ENCODE measurements around the gene ARHGEF7.
"Not testable (repeated sequence)": the region's sequence is repeated elsewhere in the genome, so short reads cannot be mapped to it uniquely, and the experiment has no call there.

ARHGEF7 gene

DNA sequence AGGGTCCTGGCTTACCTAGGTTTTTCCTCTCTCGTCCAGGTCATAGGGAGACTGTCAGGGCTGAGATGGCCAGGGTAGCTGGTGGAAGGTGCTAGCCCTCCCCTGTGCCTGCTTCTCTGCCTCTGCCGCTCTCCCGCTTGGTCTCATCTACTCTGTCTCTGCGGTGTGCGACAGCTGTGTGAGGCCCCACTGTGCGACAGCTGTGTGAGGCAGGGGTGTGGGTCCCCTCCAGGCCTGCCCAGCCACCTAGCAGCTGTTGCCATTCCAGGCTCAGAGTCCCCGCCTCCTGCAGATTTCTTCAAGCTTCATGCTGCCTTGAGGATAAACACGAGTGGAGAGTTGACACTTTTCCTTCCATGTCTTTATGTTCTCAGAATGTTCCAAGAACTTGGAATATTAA, 53.0 kb downstream of the ARHGEF7 start:
- DNase-seq (ENCODE audit: low read depth, low spot score): no peak

DNA sequence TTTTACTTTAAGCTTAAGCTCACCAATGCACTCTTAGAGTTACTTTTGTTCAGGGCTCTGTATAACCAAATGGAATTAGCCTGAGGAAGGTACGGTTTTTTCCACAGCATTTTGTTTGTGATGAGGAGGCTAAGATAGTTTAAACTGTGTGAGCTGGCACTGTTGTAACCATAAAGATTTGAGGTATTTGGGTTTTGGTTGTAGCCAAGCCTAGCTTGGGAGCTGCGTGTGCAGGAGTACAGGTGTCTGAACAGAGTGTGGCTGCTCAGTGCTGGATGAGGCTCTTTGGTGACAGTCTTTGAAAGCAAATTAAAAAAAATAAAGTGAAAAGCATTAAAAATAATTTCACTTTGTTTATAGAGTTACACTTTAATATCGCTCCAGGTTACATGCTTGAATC, 56.0 kb downstream of the ARHGEF7 start:
- DNase-seq (ENCODE audit: low read depth, low spot score): no peak

- no peak for DNase-seq (ENCODE audit: low read depth, low spot score)
Measured at GRCh38 chr13:111171629-111172028, 56.5 kb downstream of the ARHGEF7 start.

DNA sequence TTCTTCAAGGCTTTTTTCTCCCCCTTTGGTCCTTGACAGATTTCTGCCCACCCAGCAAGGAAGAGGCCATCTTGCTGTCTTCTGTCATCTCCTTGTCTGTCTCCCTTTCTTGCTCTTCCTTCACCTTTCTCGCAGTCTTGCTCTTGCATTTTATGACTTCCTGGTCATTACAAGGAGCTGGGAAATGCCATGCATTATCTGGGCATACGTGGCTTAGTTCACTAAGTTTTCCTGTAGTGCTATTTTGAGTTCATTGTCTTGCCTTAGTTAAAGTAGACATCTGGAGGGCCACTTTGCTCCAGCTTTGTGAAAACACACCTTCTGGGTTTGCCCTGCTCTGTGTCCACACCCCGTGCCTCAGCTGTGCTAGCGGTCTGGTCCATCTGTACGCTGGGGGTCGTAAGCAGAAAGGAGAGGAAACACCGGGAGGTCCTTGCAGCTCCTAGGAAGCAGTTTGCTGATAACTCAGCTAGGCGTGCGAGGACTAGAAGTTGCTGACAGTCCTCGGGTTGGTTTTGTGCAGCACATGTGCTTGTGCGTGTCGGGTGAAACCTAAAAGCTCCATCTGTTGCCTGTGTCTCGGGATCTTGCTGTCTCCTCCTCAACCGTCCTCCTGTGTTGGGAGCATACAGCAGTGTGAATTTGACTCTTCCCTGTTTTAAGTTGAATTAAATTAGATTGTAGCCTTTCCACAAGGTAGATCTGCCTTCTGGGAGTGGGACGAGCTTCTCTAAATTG, 59.4 kb downstream of the ARHGEF7 start:
- DNase-seq (ENCODE audit: low read depth, low spot score): no peak

DNA sequence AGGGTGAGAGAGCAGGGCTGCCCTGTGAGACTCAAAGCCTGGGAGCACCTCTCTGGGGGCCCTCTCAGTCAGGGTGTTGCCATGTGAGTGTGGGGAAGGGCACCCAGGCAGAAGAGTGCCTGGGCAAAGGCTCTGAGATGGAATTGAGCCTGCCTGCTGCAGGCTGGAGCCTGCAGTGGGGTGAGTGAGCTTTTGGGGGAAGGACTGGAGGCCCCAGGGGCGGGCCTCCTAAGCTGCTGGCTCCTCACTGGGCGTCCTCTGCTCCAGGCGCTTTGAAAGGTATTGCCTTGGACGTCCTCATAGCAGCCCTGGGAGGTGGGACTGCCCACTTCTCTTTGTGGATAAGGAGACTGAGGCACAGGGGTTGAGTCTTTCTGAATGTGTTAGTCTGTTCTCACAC, 60.3 kb downstream of the ARHGEF7 start:
- DNase-seq (ENCODE audit: low read depth, low spot score): no peak

GRCh38 chr13:111175935-111176334, 60.8 kb downstream of the ARHGEF7 start:
- DNase-seq (ENCODE audit: low read depth, low spot score): no peak

DNA sequence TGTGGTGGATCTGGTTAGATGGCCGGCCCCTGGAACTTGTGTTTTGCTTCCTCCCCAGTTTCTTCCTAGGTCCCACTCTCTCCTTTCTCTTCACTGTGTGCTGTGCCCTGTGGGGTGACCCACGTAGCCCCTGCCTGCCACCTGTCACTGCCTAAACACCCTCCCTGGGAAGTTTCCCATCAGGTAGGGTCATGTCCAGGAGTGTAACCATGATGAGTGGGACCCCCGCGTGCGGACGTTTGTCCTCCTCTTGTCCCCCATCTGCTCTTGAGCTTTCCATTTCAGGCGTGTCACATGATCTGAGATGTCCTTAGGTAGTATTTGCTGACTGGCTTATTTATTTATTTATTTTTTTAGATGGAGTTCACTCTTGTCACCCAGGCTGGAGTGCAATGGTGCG, 61.3 kb downstream of the ARHGEF7 start:
- no peak for DNase-seq (ENCODE audit: low read depth, low spot score)

- DNase-seq (ENCODE audit: low read depth, low spot score): no peak
Measured at GRCh38 chr13:111177081-111177711, 62.1 kb downstream of the ARHGEF7 start.

GRCh38 chr13:111177921-111178320, 62.8 kb downstream of the ARHGEF7 start:
- no peak for DNase-seq (ENCODE audit: low read depth, low spot score)

DNA sequence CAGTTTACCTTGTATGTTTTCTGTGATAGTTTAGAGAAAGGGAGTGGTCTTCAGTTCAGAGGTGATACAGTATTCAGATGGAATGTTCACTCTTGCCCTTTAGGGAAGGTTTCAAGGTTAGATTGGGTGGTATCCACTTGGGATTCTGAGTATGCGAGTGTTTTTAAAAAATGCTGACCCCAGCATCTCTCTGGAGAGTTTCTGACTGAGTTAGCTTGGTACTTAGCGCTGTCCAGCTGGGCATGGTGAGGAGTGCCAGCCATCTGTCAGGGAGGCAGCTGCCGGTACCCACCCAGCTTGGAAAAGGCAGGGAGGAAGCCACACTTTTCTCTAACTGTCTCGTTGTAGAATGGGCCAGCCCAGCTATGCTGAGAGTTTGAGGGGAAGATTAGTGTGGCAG, 63.3 kb downstream of the ARHGEF7 start:
- DNase-seq (ENCODE audit: low read depth, low spot score): no peak

- no peak for DNase-seq (ENCODE audit: low read depth, low spot score)
Measured at GRCh38 chr13:111179908-111180760, 65.0 kb downstream of the ARHGEF7 start.

DNA sequence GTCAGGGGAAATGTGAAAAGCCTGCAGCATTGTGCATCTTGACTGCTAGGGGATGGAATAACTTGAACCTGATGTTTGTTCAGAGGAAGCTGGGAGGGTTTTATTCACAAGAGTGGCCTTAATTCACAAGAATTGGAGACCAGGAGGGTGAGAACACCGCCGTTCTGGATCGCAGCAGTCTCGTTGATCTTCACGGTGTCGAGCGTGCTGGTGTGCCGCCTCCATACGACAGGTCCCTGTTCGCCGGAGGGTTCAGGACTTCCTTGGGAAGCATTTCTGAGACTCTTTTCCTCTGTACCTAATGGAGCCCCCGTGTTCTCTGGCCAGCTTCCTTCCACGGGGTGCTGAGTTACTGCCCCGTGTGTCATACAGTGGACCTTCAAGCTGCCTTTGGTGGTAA, 66.9 kb downstream of the ARHGEF7 start:
- no peak for DNase-seq (ENCODE audit: low read depth, low spot score)

DNA sequence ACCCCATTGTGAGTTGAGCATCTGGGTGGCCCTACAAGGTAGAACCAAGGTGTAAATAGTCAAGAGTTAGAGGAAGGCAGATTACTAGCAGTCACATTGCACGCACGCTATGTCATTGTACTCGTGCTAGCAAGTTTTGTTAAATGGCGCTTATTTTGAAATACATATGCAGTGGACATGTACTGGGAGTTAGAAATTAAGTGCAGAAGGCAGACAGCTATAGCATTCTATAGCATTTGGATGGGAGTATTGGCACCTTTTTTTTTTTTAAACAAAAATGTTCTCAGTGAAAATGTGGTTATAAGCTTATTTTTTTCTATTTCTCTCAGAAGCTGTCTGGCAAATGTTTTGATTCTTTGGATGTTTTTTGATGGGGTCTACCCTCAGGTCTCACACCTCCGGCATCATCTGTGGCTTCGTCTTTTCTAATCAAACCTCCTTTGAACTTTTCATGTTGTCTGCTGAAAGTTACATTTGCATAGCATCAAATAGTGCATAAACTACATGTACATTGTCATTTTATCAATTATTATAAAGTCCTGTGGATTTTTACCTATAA, 68.1 kb downstream of the ARHGEF7 start:
- DNase-seq (ENCODE audit: low read depth, low spot score): no peak

- no peak for DNase-seq (ENCODE audit: low read depth, low spot score)
Measured at GRCh38 chr13:111183959-111184358, 68.8 kb downstream of the ARHGEF7 start.

DNA sequence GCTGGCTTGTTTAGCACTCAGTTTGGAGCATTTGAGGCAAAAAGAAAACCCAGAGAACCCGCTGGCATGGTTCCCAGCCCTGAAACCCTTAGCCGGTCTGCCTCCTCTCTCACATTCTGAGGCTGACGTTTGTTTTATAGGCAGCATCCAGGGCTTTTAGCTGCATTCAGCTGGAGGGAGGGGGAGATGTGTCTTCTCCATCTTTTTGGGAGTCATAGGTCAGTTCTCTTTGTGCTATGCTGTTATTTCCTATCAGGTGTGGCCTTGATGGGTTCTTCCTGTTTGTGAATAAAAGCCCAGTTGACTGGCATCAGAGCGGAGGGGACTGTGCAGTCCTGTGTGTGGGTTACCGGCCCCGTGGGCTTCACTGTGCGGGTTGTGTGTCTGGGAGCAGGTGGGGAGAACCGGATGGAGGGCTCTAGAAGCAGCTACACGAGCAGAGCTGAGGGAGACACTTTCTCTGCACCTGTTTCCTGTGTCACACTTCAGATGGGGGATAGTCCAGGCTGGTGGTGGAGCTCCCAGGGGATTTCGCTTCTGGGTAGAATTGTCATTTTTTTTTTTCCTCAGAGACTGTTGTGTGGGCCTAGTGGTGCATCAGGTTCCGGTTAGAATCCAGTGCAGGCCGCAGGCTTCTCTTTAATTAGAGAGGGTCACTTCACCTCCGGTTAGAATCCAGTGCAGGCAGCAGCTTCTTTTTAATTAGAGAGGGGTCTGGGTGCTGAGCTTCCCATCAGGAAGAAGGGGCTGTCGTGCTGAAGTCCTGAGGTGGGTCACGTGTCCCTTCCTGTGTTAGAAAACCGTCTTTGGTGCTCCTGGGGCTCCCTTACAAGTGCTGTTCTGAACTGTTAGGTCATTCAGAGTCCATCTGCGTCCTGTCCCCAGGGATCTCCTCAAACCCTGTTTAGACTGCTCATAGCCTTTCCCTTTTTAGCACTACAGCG, 69.6 kb downstream of the ARHGEF7 start:
- DNase-seq (ENCODE audit: low read depth, low spot score): no peak

- DNase-seq (ENCODE audit: low read depth, low spot score): no peak
Measured at GRCh38 chr13:111186305-111186935, 71.3 kb downstream of the ARHGEF7 start.

DNA sequence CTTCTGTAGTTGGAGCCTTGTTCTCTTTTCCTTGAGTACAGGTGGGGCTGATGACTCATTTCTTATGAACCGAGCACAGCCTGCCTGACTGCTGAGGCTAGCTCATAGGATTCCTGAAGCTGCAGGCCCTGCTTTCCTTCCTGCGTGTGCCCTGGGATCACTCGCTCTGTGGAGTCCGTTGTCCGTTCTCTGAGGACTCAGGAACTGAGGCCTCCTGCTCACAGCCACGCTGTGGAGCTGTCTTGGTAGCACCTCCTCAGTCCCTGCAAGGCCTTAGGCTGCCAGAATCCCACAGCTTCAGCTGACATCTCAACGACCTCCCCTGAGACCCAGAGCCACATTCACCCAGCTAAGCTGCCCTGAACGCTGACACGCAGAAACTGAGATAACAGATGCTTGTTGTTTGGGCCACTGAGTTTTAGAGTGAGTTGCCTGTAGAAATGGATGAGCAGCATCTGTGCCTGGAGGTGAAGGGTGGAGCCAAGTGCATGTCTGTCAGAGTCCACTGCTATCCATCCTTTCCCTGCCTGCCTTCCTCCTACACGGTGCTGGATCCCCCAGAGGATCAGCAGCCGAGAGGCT, 72.9 kb downstream of the ARHGEF7 start:
- DNase-seq (ENCODE audit: low read depth, low spot score): no peak

- peak; percentile 19 for DNase-seq (ENCODE audit: low read depth, low spot score)
Measured at GRCh38 chr13:111189064-111189505, 74.0 kb downstream of the ARHGEF7 start.

DNA sequence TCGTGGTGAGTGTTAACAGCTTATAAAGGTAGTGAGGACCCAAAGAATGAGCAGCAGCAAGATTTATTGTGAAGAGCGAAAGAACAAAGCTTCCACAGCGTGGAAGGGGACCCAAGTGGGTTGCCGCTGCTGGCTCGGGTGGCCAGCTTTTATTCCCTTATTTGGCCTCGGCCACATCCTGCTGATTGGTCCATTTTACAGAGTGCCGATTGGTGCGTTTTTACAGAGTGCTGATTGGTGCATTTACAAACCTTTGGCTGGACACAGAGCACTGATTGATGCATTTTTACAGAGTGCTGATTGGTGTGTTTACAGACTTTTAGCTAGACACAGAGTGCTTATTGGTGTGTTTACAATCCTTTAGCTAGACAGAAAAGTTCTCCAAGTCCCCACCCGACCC, 74.4 kb downstream of the ARHGEF7 start:
- DNase-seq (ENCODE audit: low read depth, low spot score): not testable (repeated sequence)

GRCh38 chr13:111193223-111193622, 78.1 kb downstream of the ARHGEF7 start:
- not testable (repeated sequence) for DNase-seq (ENCODE audit: low read depth, low spot score)
